Measurements from ENCODE around the gene MKLN1.

- TF ChIP-seq CTCF (conservative IDR thresholded peaks at IDR 0.05; ENCODE audit: low read length) (no peak), EZH2phosphoT487 (IDR thresholded peaks at IDR 0.05; ENCODE audit: borderline replicate concordance, low read depth, low read length) (no peak)
Measured at GRCh38 chr7:131517218-131517923, 189.7 kb downstream of the MKLN1 start.
